OCI-LY3 (cell line): ENCODE results near the gene LSMEM2.

Source experiments
- H2AFZ ChIP-seq: fragments of 200-600, 300-600 bp; shearing (Covaris generic); 2 replicates; pipeline ENCODE4 v1.6.0; 2014; ENCODE audit warnings: antibody characterized with exemption, low read depth, low read length
- H3K27ac ChIP-seq: fragments of 200-600, 300-600 bp; sonication (generic); 2 replicates; pipeline ENCODE4 v1.5.1; 2014; ENCODE audit warnings: mild to moderate bottlenecking, low read length, moderate library complexity, mixed read lengths
- H3K27me3 ChIP-seq: fragments of 200-600, 300-600 bp; sonication (generic); 2 replicates; pipeline ENCODE4 v1.6.1; 2014; ENCODE audit warnings: low read depth, low read length, mixed read lengths
- H3K36me3 ChIP-seq: fragments of 200-600, 300-600 bp; sonication (generic); replicated peaks from 2 replicates; pipeline ENCODE3; 2014; ENCODE audit warnings: low read depth, low read length, mixed read lengths
- H3K4me1 ChIP-seq: fragments of 300-600, 200-600 bp; sonication (generic); 2 replicates; pipeline ENCODE4 v1.6.1; 2014; ENCODE audit warnings: low read length, mixed read lengths
- H3K4me2 ChIP-seq: fragments of 200-600, 300-600 bp; sonication (generic); 2 replicates; pipeline ENCODE4 v1.6.1; 2014; ENCODE audit warnings: low read length, mixed read lengths
- H3K4me3 ChIP-seq: fragments of 300-600, 200-600 bp; sonication (generic); 2 replicates; pipeline ENCODE4 v1.5.1; 2014; ENCODE audit warnings: antibody characterized with exemption, mild to moderate bottlenecking, low read length, moderate library complexity
- H3K79me2 ChIP-seq: fragments of 300-600, 200-600 bp; shearing (Covaris generic); 2 replicates; pipeline ENCODE4 v1.6.1; 2014; ENCODE audit warnings: mild to moderate bottlenecking, low read length, mixed read lengths
- H3K9ac ChIP-seq: fragments of 300-600, 200-600 bp; shearing (Covaris generic); 2 replicates; pipeline ENCODE4 v1.6.0; 2014; ENCODE audit warnings: mild to moderate bottlenecking, low read length, moderate library complexity
- H3K9me3 ChIP-seq: fragments of 200-600, 300-600 bp; shearing (Covaris generic); 2 replicates; pipeline ENCODE4 v1.6.1; 2014; ENCODE audit warnings: low read length, mixed read lengths; ENCODE audit not compliant: insufficient read depth
- H4K20me1 ChIP-seq: fragments of 200-600, 300-600 bp; sonication (generic); 2 replicates; pipeline ENCODE4 v1.6.1; 2016; ENCODE audit warnings: low read length, mixed read lengths; ENCODE audit not compliant: insufficient read depth
- CTCF ChIP-seq: fragments of 200-600, 300-600 bp; sonication (generic); IDR thresholded peaks from 2 replicates; pipeline ENCODE4 v1.5.1; 2014; ENCODE audit warnings: antibody characterized with exemption, low read length, low read depth
- EZH2phosphoT487 ChIP-seq: fragments of 200-600 bp; shearing (Covaris generic); IDR thresholded peaks from 2 replicates; pipeline ENCODE4 v1.6.1; 2018; ENCODE audit warnings: antibody characterized with exemption, mixed run types, low read depth

Gene LSMEM2

GRCh38 chr3:50268276-50268675 is 10.6 kb upstream of the LSMEM2 start:
- no peak overlapping the region for H3K9ac ChIP-seq
- H3K9me3 ChIP-seq: no peaks in the 10 kb centered on the region
- peaks cover 26% of the 10 kb centered on the region for H3K27me3 ChIP-seq
- no peaks in the 10 kb centered on the region for H4K20me1 ChIP-seq
- no peak overlapping the region for H3K4me2 ChIP-seq
- no peaks in the 10 kb centered on the region for H3K79me2 ChIP-seq
- H3K36me3 ChIP-seq: no peaks in the 10 kb centered on the region
- H3K4me1 ChIP-seq: peaks cover 7% of the 10 kb centered on the region; the same call in 1 of the 2 replicates
- no peak overlapping the region for H3K4me3 ChIP-seq
- no peak overlapping the region for H3K27ac ChIP-seq
- no peak overlapping the region for H2AFZ ChIP-seq
- TF ChIP-seq EZH2phosphoT487: no peak
- no peak for TF ChIP-seq CTCF

- Histone ChIP-seq H3K4me1 (peaks cover 9% of the 10 kb centered on the region; the same call in 1 of the 2 replicates), H3K27ac (no peak within 1 kb of the TSS), H3K9ac (no peak within 1 kb of the TSS), H3K4me2 (no peak within 1 kb of the TSS), H2AFZ (no peak within 1 kb of the TSS), H3K27me3 (peaks cover 28% of the 10 kb centered on the region), H4K20me1 (no peaks in the 10 kb centered on the region), H3K36me3 (no peaks in the 10 kb centered on the region), H3K79me2 (no peaks in the 10 kb centered on the region), H3K4me3 (no peak within 1 kb of the TSS), H3K9me3 (no peaks in the 10 kb centered on the region)
- TF ChIP-seq EZH2phosphoT487 (no peak), CTCF (no peak)
Measured at GRCh38 chr3:50268703-50269451, 10.0 kb upstream of the LSMEM2 start, which contains the start of gene SEMA3B. SEMA3B (plus strand) TSS chr3:50269147; CDS start chr3:50269241, 94 bp downstream.

- Histone ChIP-seq H3K36me3 (no peaks in the 10 kb centered on the region), H3K4me3 (no peak overlapping the region), H3K9ac (no peak overlapping the region), H3K27ac (no peak overlapping the region), H3K4me1 (peaks cover 9% of the 10 kb centered on the region; the same call in 1 of the 2 replicates), H3K9me3 (no peaks in the 10 kb centered on the region), H3K27me3 (peaks cover 30% of the 10 kb centered on the region), H4K20me1 (no peaks in the 10 kb centered on the region), H3K79me2 (no peaks in the 10 kb centered on the region), H2AFZ (no peak overlapping the region), H3K4me2 (no peak overlapping the region)
- TF ChIP-seq CTCF (no peak), EZH2phosphoT487 (no peak)
Measured at GRCh38 chr3:50269460-50269859, 9.4 kb upstream of the LSMEM2 start.

GRCh38 chr3:50269977-50270413 is 8.9 kb upstream of the LSMEM2 start:
- H4K20me1 ChIP-seq: no peaks in the 10 kb centered on the region
- H2AFZ ChIP-seq: no peak overlapping the region
- H3K27ac ChIP-seq: no peak overlapping the region
- H3K79me2 ChIP-seq: no peaks in the 10 kb centered on the region
- no peak overlapping the region for H3K9ac ChIP-seq
- no peaks in the 10 kb centered on the region for H3K36me3 ChIP-seq
- H3K4me3 ChIP-seq: no peak overlapping the region
- TF ChIP-seq EZH2phosphoT487 (no peak), CTCF (no peak)
- peaks cover 9% of the 10 kb centered on the region; the same call in 1 of the 2 replicates for H3K4me1 ChIP-seq
- H3K9me3 ChIP-seq: no peaks in the 10 kb centered on the region
- H3K27me3 ChIP-seq: peaks cover 30% of the 10 kb centered on the region
- no peak overlapping the region for H3K4me2 ChIP-seq
